Ovary (tissue), 10 donors: ENCODE data around the gene FOXC1. TPM values are rescaled to one million over a fixed set of nuclear protein-coding genes. Genes with fewer than 3 reads are reported as not detected.
A peak's percentile ranks its signal among the peaks of the same experiment; 100 is the strongest.

ENCODE experiments used
- DNase-seq, 5 donors: peaks; one replicate each; pipeline ENCODE4 v3.0.0-alpha.2; 2019 to 2020
- H3K27ac ChIP-seq, 2 donors: fragments of 200-600 bp; one replicate each; pipeline versions ENCODE4 v1.5.1 to v1.8.0; 2019 to 2022
- H3K27me3 ChIP-seq: fragments of 200-600 bp; one replicate; pipeline ENCODE4 v1.8.0; 2022
- H3K36me3 ChIP-seq: fragments of 200-600 bp; sonication (generic); one replicate; pipeline ENCODE4 v1.5.1; 2019
- H3K4me1 ChIP-seq: one replicate; pipeline ENCODE4 v1.8.1; 2013; ENCODE audit warnings: mild to moderate bottlenecking, moderate library complexity; ENCODE audit not compliant: insufficient read depth
- H3K4me3 ChIP-seq: fragments of 200-600 bp; sonication (generic); one replicate; pipeline ENCODE4 v1.5.1; 2017
- H3K9me3 ChIP-seq, 2 donors: fragments of 200-600 bp in 1 of 2; sonication (generic) in 1 of 2; one replicate each; pipeline versions ENCODE4 v1.5.1 to v1.8.1; 2013 to 2019; ENCODE audit warnings: mild to moderate bottlenecking in 1 of 2, moderate library complexity in 1 of 2
- EP300 ChIP-seq: sonication (generic); formaldehyde crosslinking; IDR thresholded peaks from one replicate; pipeline ENCODE4 v1.6.1; 2017; ENCODE audit warnings: antibody characterized with exemption
- POLR2A ChIP-seq: fragments of 450-650 bp; IDR thresholded peaks from one replicate; pipeline ENCODE4 v1.6.1; 2017; ENCODE audit warnings: antibody characterized with exemption, mild to moderate bottlenecking, moderate library complexity
- WGBS, 3 donors: extraction: QIAGEN DNeasy Blood & Tissue Kit in 1 of 3; methylation state at CpG; one replicate each; pipeline versions ENCODE4 v1.1.5 to v1.1.7; 2013 to 2017; 5-methylcytosine and 5-hydroxymethylcytosine counted together
- intact Hi-C, 4 donors: fragments of 100-400 bp; cut with DNase I; formaldehyde crosslinking; loops; one replicate each; pipeline versions ENCODE4 v1.11.0 to v1.15.1; 2022 to 2023
- long read RNA-seq, 3 donors: library from polyadenylated mRNA in 2 of 3; unstranded in 2 of 3; transcript quantifications; one replicate each; pipeline ENCODE4 v2.0.0 and lab custom pipeline, GENCODE V29; 2021 to 2026
- polyA plus RNA-seq, 2 donors: library from polyadenylated mRNA; stranded (reverse); fragments of 200-250 nt in 1 of 2; fragments of 350-450 nt in 1 of 2; fragmentation: Illumina TruSeq in 1 of 2; extraction: RNeasy Lipid Tissue Mini Kit (QIAGEN cat#74804) in 1 of 2; gene quantifications; one replicate each; pipeline ENCODE4 v1.2.3, GENCODE V29; 2013 to 2014
- total RNA-seq, 7 donors: library from RNA; depleted of rRNA in 2 of 7; stranded (reverse); fragments of >200 nt in 2 of 7; fragmentation: NEBNext Ultra II Directional in 3 of 7; extraction: Animal tissue kit (Norgen Biotek cat#: 25700) in 3 of 7; gene quantifications; one replicate each; pipeline versions ENCODE4 v1.1.0 to v1.2.4, GENCODE V29; 2016 to 2023
- TF ChIP-seq, protein P1 (sequence below), 3 donors: fragments of 450-650 bp in 2 of 3; fragments of 200-600 bp in 1 of 3; IDR thresholded peaks; one replicate each; pipeline versions ENCODE4 v1.5.1 to v1.8.0; 2016 to 2022; ENCODE audit warnings: antibody characterized with exemption in 3 of 3, mild to moderate bottlenecking in 1 of 3
- donor health status: DM: no; HTN: no; CAD: no; lungs with moderate emphysema.
- donor health status: DM: no; HTN: no; CAD: no.
- donor health status: Bipolar disorder and iron deficiency.
- donor health status: DM: yes; HTN: yes; CAD: no.
- donor health status: DM: no; HTN: no; CAD: no.
- donor health status: DM: yes; HTN: yes; CAD: no.

FOXC1 gene
- total RNA-seq (10 to 100 TPM in 1 of 7 donors, 1 to 10 TPM in 6; 4.3 to 15.9 (median 5.8) TPM), polyA plus RNA-seq (10 to 100 TPM in 1 of 2 donors, 1 to 10 TPM in 1; 6.5 to 21.2 TPM)
- long read RNA-seq, donor 1, partial matches to known transcripts, result 0 of 1 reads
- long read RNA-seq, donor 1, other reads (novel, unspliced or antisense), result 0 of 1 reads
- long read RNA-seq, donor 2, transcript FOXC1-202 (1 exons, 3,831 nt), result major isoform, 5 of 8 reads
- long read RNA-seq, donor 2, partial matches to known transcripts, result 0 of 8 reads
- long read RNA-seq, donor 2, other reads (novel, unspliced or antisense), result 0 of 8 reads
- long read RNA-seq, donor 3, transcript FOXC1-202 (1 exons, 3,831 nt), result major isoform, 10 of 11 reads
- long read RNA-seq, donor 3, partial matches to known transcripts, result 0 of 11 reads
- long read RNA-seq, donor 3, other reads (novel, unspliced or antisense), result 1 of 11 reads

DNA sequence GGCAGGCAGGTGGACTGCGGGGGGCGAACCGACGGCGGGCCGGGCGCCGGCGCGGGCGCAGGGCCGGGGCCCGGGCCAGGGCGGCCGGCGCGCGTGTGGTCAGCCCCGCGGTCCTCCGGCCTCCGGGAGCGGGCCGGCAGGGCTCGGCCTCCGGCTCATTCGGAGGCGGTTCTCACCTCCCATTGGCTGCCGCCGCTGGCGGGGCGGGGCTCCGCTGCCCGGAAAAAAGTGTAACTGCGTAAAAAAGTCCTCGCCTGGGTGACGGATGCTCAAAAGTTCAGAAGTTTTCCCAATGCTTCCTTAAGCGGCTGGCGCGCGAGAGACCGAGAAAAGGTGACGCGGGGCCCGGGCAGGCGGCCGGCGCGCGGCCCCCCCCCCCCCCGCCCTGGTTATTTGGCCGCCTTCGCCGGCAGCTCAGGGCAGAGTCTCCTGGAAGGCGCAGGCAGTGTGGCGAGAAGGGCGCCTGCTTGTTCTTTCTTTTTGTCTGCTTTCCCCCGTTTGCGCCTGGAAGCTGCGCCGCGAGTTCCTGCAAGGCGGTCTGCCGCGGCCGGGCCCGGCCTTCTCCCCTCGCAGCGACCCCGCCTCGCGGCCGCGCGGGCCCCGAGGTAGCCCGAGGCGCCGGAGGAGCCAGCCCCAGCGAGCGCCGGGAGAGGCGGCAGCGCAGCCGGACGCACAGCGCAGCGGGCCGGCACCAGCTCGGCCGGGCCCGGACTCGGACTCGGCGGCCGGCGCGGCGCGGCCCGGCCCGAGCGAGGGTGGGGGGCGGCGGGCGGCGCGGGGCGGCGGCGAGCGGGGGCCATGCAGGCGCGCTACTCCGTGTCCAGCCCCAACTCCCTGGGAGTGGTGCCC is at the start of gene FOXC1:
TSS of gene FOXC1 (plus strand) at position 268 of the 849 bp plus-strand sequence. CDS start at position 799, 531 bp downstream.
- DNase-seq, result peak; percentile 82 to 94 (median 92)
- TF ChIP-seq EP300 (no peak), POLR2A (no peak)
- TF ChIP-seq, protein P1, sequence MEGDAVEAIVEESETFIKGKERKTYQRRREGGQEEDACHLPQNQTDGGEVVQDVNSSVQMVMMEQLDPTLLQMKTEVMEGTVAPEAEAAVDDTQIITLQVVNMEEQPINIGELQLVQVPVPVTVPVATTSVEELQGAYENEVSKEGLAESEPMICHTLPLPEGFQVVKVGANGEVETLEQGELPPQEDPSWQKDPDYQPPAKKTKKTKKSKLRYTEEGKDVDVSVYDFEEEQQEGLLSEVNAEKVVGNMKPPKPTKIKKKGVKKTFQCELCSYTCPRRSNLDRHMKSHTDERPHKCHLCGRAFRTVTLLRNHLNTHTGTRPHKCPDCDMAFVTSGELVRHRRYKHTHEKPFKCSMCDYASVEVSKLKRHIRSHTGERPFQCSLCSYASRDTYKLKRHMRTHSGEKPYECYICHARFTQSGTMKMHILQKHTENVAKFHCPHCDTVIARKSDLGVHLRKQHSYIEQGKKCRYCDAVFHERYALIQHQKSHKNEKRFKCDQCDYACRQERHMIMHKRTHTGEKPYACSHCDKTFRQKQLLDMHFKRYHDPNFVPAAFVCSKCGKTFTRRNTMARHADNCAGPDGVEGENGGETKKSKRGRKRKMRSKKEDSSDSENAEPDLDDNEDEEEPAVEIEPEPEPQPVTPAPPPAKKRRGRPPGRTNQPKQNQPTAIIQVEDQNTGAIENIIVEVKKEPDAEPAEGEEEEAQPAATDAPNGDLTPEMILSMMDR (IDR thresholded peaks at IDR 0.05), result no peak
- Histone ChIP-seq H3K27ac (peak within 1 kb of the TSS; percentile 90 to 92), H3K27me3 (peaks cover 5% of the 10 kb centered on the region), H3K36me3 (no peaks in the 10 kb centered on the region), H3K4me3 (peak within 1 kb of the TSS; percentile 57), H3K4me1 (peaks cover 7% of the 10 kb centered on the region), H3K9me3 (no peaks in the 10 kb centered on the region)
- WGBS, 3 donors, result 0 to 1% (median 1%) methylated on average over 29 to 105 of the region's 115 CpGs
- intact Hi-C loops, result loop anchor here in 3 of 4 donors (2.0 to 10.0 kb wide), 7 partner anchors 225 to 1155 kb away; partner anchors contain the start of gene WRNIP1 (in 1 of the 3)

DNA sequence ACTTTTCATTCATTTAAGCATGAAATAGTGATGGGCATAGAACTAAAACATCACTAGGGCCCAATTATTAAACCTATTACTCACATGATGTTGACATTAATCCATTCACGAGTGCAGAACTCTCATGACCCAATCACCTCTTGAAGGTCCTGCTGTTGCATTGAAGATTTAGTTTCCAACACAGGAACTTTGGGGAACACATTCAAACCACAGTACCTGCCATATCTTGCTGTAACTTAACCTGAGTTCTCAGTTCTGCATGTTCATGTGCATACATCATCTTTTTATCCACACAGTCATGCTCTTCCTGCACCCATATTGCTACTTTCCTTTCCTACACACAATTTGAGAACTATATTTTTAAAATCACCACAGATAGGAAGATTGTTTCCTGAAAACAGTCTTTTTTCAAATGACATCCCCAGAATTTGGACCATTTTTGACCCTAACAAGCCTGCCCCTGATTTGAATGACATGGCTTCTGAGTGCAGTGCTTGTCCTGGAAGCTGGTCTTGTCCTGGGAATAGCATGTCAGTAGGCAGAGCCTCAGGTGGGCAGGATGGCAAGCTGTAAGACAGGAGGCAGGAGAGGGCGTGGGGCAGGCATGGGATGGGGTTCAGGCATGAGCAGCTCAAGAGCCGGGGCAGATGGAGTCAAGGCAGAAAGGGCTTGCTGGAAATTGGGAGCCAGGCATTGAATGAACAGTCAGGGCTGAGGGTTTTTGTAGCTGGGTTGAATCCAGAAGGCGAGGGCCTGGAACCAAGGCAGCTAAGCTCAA is 49.2 kb upstream of the FOXC1 start:
- intact Hi-C loops, result no loop called here
- no peaks in the 10 kb centered on the region for H3K4me1 ChIP-seq
- DNase-seq, result no peak
- 77 to 85% (median 82%) methylated on average over 4 of the region's 4 CpGs for WGBS, 3 donors
- H3K27ac ChIP-seq, result no peak overlapping the region
- no peak overlapping the region for H3K4me3 ChIP-seq
- no peaks in the 10 kb centered on the region for H3K27me3 ChIP-seq
- no peak for TF ChIP-seq EP300
- no peak for TF ChIP-seq POLR2A
- TF ChIP-seq, protein P1 (IDR thresholded peaks at IDR 0.05), result no peak
- H3K36me3 ChIP-seq, result no peaks in the 10 kb centered on the region
- no peaks in the 10 kb centered on the region for H3K9me3 ChIP-seq

DNA sequence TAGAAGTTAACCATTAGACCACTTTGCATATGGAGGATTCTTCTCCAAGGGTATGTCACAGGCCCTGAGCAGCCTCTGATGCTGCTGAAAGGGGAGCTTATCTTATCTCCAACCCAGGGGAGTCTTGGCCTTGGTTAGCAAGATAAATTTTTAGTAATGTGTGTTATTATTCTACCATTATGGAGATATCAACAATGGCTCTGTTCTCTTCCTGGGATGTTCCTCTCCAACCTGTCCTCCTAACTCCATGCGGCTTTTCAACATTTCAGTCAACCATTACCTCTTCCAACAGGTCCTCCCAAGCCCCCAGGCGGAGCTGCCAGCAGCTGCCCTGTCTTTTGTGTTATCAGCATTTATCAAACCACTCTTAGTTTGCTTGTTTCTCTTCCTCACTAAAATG is 48.4 kb upstream of the FOXC1 start:
- H3K4me3 ChIP-seq, result no peak overlapping the region
- 63 to 77% (median 70%) methylated on average over 2 of the region's 2 CpGs for WGBS, 3 donors
- TF ChIP-seq POLR2A (no peak), EP300 (no peak)
- TF ChIP-seq, protein P1 (IDR thresholded peaks at IDR 0.05), result no peak
- no peaks in the 10 kb centered on the region for H3K4me1 ChIP-seq
- intact Hi-C loops, result no loop called here
- no peaks in the 10 kb centered on the region for H3K36me3 ChIP-seq
- no peaks in the 10 kb centered on the region for H3K27me3 ChIP-seq
- H3K9me3 ChIP-seq, result no peaks in the 10 kb centered on the region
- DNase-seq, result no peak
- no peak overlapping the region for H3K27ac ChIP-seq
